DMS 273 (cell line): Measurements from ENCODE around the gene CITED1.

Experiments used
- DNase-seq: peaks from one replicate; lab custom pipeline; 2025; ENCODE audit not compliant: unreplicated experiment; lab: John Stamatoyannopoulos, UW

Gene CITED1

DNA sequence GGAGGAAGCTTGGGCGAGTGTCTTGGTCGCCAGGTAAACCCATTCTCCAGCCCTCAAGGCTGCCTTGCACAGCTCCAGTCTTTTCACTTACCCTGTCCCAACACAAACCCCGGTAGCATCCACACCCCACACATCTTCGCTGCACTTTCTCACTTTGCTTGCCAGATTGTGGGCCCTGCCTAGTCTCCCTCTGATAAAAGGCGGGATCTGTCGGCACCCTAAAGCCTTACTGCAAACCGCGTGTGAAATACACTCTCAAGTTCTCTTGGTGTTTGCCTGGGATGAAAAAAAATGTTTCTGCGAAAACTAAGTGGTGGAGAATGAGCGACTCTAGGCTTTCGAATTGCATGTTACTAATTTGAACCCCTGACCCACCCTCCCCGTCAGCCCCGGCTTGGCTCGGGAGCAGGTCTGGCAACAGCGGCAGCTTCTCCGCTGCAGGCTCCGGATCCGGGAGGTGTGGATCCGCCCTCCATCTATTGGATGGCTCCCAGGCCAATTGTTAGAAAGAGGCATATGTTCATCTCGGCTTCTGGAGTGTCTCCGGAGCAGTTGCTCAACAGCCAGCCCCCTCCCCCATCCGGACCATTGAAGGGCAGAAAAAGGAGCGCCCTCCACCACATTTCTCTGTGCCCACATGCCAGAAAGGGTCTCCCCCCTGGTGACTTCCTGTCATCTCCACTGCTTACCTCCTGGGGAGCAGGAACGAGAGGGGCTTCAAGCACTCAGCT is 3.0 kb upstream of the CITED1 start:
- peak; percentile 94 for DNase-seq

DNA sequence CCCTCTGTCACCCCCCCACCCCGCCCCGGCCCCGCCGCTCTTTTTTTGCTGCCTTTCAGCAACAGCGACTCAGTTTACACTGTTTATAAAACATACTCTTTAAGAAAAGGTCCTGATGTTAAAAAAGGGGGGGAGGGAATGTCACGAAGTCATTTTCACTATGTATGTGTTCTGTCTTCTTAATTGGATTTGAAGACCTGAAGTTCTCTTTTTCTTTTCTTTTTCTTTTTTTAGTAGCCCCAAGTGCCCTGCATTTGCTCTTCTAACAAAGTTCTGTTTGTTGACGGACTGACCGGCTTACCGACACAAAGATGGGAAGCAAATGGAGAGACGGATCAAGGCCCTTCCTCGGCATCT is 2.5 kb upstream of the CITED1 start:
- no peak for DNase-seq

DNA sequence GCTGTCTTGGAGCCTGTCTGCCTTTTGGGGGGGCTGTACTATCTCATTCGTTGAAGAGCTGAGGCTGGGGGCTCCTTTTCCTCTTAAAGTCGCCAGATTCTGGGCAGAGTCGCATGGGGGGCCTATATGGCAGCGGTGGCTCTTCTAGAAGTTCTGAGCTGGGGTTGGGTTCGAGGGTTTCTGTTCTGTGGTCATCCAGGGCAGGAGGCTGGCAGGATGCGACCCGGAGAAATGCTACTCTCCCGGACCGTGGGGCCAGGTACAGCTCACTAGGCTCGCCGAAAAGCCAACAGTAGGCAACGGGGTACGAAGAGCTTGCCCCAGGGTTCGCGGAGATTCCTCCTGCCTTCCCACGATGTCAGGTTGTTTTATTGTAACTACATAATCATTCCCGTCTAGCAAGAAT is 1.9 kb upstream of the CITED1 start:
- no peak for DNase-seq

DNA sequence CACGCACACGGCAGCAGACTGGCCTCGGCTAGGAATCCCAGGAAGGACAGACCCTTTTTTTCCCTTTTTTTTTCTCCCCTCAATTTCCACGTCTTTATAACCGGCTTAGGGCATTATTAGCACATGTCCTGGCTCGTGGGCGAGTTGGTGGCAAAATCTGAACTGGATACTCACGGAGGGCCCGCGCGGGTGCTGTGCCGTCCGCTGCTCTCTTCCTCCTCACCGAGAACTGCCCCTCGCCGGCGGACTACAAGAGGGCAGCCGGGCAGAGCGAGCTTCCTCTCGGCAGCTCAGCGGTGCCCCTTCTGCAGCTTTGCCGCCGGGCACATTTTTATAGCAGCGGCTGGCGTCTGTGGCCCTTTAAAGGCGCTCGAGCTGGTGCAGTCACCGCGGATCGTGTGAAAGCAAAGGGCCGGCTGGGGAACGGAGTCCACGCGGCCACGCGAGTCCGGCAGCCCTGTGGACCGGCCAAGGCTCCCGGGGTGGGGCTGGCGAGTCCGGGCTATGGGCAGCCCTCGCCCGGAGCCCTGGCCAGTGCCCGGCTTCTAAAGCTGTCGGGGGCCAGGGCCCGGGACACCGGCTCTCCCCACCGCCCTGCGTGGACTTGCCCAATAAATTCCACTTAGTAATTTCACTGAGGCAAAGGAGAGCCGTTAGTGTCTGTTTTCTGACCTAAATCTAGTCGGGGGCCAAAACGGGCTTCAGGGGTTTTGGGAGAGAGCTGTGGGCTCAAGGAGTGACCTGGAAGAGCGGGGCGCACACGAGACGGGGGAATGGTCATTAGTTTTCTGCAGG is 1.3 kb upstream of the CITED1 start:
- DNase-seq = peak; percentile 89

DNA sequence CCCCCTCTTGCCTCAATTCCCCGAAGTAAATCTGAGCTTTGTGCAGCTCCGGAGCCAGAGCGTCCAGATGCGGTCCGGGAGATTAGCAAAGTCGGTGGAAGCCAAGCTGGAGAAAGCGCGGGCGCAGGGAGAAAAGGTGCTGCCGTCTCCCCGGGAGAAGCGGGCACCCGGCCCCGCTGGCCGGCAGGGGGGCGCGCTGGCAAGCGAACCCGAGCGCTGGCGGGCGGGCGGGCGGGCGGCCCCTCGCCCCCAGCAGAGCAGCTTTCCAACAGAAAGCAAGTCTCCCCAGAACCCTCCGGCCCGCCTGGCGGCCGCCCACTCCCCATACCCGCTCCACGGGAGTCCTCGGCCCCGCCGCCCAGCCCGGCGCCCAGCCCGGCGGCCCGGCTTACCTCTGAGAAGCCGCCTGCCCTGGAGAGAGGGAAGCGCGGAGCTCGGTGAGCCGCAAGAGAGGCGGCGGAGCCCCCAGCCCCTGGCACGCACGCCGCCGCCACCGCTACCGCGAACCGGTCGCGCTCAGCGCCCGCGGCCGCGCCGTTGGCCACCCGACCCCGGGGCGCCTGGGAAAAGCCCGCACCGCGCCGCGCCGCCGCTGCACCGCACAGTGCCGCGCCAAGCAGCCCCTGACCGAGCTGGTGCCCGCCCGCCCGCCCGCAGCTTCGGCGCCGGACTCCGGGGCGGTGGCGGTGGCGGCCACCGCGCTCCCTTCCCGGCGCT is 529 bp upstream of the CITED1 start:
- peak; percentile 75 for DNase-seq

DNA sequence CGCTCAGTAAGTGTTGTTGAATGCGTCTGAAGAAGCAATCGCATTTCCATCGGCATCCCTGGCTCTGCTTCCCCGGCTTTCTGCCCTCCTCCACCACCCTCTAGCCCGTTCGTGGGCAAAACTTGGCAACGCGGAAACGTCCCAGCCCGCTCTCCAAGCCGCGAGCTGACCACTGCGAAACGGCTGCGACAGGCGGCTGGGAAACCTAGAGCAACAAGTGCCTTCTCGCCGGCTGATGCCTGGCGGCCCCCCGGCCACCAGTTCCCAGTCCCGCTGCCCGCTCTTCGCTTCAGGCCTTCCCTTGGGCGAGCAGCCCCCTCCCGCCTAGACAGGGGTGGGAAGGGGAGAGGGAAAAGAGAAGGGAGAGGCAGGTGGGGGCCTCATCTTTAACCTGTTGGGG is 837 bp downstream of the CITED1 start:
- no peak for DNase-seq

DNA sequence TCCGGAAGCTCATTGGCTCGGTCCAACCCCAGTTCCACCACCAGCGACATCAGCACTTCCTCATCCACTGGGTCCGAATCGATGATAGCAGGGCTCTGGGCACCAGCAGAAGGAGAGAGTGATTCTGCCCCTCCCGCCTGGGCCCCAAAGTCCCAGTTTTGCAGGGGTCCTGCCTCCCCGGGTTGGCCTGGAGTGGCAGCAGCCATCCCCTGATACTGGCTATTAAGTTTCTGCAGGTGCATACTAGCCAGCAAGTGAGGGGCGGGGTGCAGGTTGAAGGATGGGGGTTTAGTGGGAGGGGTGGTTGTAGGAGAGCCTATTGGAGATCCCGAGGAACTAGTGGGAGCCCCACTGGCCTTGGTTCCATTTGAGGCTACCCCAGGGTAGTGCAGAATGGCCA is 3.9 kb downstream of the CITED1 start:
- no peak for DNase-seq

DNA sequence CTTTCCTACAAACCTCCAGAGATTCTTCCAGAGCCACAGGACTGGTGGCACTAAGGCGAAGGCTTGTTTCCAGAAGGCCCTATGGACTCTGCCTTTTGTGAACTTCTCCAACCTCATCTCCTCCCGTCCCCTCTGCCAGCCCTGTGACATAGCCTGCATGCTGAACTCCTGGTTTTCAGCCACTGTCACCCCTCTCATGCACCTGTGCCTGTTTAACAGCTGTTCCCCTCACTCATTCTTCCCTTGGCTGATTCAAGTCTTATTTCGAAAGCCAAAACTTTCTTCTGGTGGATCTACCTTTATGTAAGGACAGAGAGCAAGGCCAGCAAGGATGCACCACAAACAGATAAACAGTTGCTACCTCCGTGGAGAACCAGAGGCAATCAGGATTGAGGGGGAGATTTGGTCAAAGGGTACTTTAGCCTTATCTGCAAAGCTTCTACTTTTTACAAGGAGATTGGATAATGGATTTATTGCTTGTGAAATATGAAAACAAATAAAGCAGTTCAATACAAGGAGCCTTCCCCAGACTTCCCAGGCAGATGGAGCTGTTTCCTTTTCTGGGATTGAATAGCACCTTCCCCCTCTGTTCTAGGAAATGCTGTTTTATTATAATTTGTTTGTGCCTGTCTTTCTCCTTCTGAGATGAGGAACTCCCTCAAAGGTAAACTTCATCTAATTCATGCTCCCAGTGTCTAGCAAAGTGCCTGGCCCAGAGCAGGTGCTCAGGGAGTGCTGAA is 5.7 kb downstream of the CITED1 start:
- DNase-seq = no peak

DNA sequence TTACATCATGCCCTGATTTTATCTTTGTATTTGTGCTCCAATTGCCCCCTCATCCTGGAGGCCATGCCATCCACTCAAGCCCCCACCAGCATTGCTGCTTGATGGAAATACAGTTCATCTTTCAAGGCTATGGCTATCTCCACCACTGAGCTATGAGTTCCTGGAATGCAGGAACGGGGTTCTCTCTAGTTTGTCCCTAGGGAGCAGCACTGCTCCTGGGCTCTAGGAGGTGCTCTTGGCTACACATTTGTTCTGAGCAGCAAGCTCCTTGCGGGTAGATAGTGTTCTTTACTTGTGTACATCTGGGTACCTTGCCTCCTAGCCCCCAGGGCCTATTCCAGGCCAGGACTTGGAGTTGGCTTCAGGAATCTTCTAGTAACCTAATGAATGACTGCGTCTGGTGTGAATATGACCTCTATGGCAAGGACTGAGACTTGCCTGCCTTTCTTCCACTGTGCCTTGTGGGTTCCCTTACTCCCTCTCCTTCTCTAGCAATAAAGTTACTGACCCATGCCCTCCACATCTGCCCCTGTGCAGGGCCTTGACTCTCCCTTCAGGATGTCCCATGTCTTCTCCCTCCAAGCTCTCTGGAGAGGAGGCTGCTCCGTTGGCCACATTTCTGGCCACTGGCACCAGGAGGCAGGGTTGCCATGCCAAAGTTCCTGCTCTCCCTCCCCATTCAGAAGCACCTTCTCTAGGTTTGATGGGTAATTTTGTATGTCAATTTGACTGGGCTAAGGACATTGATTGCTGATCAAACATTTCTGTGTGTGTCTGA is 7.6 kb downstream of the CITED1 start:
- peak; percentile 49 for DNase-seq

DNA sequence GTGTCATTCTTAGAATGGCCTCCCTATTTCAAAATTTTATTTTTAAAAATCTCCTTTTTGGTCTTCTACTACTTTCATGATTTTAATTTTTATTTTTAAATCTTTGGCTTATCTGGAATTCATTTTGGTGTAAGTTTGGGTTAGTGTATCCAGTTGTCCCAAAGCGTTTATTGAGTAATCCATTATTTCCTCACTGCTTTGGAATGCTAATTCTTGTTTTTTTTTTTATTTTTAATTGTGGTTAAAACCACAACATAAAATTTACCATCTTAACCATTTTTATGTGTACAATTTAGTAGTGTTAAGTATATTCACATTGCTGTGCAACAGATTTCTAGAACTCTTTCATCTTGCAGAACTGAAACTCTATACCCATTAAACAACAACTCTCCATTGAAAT is 8.7 kb downstream of the CITED1 start:
- no peak for DNase-seq

DNA sequence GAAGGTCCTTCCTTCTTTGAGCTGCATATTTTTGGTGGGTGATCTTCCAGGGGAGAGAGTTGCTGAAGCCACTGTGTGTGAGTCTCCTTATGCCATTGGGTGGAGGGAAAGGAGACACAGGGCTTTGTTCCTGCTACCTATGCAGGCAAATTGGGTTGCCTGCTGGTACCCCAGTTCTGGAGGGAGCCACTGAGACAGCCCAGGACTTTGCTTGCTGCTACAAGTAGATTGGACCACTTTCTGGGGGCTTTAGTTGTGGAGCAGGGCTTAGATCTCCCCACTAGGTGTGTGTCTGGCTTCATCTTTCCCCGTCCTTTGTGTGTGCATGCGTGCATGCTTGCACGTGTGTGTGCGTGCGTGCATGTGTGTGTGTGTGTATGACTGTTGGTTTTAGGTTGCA is 10.0 kb downstream of the CITED1 start:
- no peak for DNase-seq

DNA sequence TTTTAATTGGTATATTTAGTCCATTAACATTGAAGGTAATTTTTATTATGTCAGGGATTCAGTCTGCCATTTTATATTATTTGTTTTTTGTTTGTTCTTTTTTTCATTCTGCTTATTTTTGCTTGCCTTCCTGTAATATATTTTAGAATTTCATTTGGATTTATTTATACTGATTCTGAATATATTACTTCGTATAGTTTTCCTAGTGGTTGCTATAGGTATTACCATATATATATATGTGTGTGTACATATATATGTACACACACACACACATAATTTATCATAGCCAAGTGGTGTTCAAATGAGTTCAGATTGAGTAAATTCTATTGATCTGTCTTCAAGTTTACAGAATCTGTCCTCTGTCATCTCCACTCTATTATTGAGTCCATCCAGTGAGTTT is 11.2 kb downstream of the CITED1 start:
- peak; percentile 31 for DNase-seq

DNA sequence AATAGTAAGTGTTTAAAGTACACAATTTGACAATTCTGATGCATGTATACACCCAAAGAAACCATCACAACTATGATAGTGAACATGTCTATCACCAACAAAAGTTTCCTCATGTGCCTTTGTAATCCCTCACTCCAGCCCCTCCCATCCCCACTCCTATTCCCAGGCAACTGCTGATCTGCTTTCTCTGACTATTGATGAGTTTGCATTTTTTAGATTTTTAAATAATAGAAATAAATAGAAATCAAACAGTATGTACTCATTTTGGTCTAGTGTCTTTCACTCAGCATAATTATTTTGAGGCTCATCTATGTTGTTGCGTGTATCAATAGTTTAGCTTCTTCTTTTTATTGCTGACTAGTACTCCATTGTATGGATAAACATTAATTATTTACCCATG is 23.4 kb downstream of the CITED1 start:
- DNase-seq = no peak

DNA sequence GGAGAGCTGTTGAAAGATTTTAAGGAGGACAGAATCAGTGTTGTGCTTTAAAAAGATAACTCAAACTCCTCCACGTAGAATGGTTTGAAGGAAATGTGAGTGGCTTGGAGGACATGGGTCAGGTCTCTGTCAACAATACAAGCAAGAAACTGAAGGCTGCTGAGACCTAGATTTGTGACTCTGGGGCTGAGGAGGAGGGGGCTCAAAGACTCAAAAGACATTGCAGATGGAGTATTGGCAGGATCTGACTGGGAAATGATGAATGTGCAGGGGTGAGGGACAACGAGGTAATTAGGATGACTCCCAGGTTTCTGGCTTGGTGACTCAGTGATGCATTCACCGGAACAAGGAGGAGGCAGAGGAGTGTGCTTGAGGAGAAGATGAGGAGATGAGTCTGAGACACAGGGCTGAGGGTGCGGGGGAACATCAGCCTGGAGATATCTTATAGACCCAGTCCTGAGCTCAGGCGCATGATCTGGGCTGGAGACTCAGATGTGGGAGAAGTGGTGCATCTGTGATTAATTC is 25.3 kb downstream of the CITED1 start:
- DNase-seq = no peak

DNA sequence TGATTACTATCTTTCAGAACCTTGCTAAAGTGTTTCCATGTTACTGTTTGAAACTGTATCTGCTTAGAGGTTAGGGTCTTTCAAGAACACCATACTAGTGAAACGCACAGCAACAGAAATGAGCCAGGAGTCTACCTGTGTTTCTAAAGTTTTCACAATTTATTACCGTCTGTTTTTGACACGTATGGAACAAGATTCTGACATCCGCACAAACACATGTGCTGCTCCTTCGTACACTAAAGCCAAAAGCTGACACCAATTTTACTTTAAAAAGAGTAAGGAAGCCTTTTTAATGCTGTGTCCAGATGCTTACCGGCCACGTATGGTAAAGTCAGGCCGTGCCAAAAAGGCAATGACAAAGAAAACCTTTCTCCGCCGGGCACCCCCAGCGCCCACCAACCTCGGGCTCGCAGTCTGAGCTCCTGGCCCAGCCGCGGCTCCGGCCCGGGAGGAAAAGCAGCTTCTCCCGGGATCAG is 29.2 kb downstream of the CITED1 start:
- DNase-seq = no peak

DNA sequence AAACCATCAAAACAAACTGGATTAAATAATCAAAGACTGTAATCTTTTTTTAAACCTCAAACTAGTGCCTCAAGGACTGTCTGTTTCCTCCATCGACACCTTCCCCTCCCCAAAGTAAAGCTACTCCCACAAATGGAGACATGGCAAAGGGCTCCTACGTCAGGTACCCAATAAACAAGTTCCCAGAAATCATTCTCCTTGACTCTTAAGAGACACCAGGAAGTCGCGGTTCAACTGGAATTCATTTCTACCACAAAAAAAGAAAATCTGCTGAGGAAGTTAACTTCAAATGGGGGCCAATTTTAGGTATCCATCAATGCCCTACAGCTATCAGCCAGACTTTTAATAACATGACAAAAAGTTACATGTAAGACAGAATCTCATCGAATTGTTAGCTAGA is 31.2 kb downstream of the CITED1 start:
- DNase-seq = no peak

DNA sequence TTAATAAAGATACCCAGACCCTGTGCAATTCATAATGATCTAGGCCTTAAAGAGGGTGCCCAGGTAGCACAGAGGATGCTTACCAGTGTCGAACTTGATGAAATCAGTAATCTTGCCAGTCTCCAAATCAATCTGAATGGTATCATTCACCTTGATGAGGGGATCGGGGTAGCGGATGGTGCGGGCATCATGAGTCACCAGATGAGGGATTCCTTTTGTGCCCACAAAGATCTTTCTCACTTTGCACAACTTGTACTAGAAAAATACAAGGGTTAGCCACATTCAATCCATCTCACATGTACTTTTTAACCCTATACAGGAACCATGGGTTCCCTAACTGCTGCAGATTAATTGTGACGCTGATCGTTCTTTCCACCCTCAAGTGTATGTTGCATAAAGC is 32.0 kb downstream of the CITED1 start:
- no peak for DNase-seq

DNA sequence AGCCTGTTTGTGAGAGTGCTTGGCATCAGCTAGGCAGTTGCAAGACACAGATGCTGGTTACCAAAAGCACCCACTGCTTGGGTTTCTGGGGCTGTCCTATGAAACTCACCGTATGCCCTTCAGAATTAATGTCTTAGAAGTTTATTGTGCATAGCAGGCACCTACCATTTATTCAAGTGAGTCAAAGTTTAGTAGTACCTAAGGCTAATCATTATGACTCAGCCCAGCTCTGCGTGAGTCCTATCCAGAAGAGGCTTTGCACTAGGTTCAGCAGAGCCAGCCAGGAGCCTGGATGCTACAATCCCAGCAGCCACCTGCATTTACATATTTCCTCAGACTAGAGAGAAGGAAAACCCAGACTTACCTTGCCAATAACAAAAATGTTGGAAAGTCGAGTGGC is 32.8 kb downstream of the CITED1 start:
- no peak for DNase-seq

DNA sequence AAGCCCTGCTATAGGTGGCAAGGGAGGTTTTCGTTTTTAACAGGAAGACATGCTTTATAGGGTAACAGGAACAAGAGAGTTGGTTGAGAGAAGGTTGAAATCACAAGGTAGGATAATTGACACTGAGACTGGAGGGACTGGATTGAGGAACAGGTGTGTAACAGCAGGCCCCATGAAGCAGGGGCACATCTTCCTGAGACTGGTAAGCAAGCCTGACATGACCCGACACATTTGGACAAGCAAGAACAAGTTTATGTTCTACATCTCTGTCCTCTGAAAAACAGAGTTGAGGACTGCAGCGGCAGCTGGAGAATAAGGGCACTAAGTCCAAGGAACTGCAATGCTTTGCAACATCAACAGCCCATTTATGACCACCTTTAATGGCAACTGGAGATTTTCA is 33.9 kb downstream of the CITED1 start:
- DNase-seq = peak; percentile 56

DNA sequence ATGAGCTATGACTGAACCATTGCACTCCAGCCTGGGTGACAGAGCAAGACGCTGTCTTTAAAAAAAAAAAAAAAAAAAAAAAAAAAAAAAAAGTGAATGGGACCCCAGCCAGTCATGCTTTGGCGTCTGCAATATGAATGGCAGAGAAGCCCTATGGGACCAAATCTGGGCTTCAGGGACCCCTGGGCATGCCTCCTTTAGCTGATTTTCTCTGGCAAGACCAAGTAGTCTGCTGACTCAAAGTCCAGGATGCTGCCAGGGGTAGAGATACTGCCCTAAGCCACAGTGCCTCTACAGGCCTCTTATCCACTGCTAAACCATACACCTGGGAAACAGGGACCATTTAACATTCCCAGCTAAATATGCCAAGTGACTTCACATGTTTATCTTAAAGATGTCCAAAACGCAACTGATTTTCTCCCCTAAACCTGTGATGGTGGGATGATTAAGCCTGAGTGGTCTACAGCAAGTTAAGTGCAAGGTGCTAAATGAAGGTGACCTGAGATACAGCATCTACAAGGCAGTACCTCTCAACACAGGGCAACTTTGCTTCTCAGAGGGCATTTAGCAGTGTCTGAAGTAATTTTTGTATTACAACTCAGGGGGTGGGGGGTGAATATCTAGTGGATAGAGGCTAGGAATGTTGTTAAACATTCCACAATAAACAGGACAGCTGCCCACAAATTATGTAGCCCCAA is 34.5 kb downstream of the CITED1 start:
- DNase-seq = peak; percentile 45
